Chondrocyte (in vitro differentiated cells): ENCODE measurements around the gene PAPPA2. TPM values are rescaled to one million over a fixed set of nuclear protein-coding genes. Genes with fewer than 3 reads are reported as not detected.
"Not testable (repeated sequence)": the region's sequence is repeated elsewhere in the genome, so short reads cannot be mapped to it uniquely, and the experiment has no call there.

Experiments used
- DNase-seq: peaks from one replicate; pipeline ENCODE4 v3.0.0; 2021; ENCODE audit warnings: mixed read lengths, low spot score
- H3K27ac Mint-ChIP-seq: one replicate; pipeline ENCODE4 v1.8.0; 2021; ENCODE audit warnings: mild to moderate bottlenecking, moderate library complexity, mixed read lengths; ENCODE audit not compliant: unreplicated experiment
- H3K27me3 Mint-ChIP-seq: 2 replicates; pipeline ENCODE4 v1.8.0; 2021; ENCODE audit warnings: low read depth, mixed read lengths
- H3K36me3 Mint-ChIP-seq: 2 replicates; pipeline ENCODE4 v1.8.0; 2021; ENCODE audit warnings: low read depth, mixed read lengths
- H3K4me1 Mint-ChIP-seq: 2 replicates; pipeline ENCODE4 v1.8.0; 2021; ENCODE audit warnings: low read depth, mild to moderate bottlenecking, mixed read lengths
- H3K4me3 Mint-ChIP-seq: one replicate; pipeline ENCODE4 v1.8.0; 2021; ENCODE audit warnings: mild to moderate bottlenecking, moderate library complexity, mixed read lengths; ENCODE audit not compliant: unreplicated experiment
- H3K9me3 Mint-ChIP-seq: 2 replicates; pipeline ENCODE4 v1.8.0; 2021; ENCODE audit warnings: low read depth, mixed read lengths
- total RNA-seq: library from RNA; stranded (reverse); gene quantifications from 3 replicates; pipeline ENCODE4 v1.2.1, GENCODE V29; 2021
- TF ChIP-seq, protein P1 (sequence below): fragments of 200-600 bp; sonication (generic); IDR thresholded peaks from 2 replicates; pipeline ENCODE4 v1.5.0; 2021; ENCODE audit warnings: antibody characterized with exemption, mild to moderate bottlenecking, moderate library complexity

The PAPPA2 gene
- total RNA-seq, 1 donor from 2014 or later, result 0.42 TPM

DNA sequence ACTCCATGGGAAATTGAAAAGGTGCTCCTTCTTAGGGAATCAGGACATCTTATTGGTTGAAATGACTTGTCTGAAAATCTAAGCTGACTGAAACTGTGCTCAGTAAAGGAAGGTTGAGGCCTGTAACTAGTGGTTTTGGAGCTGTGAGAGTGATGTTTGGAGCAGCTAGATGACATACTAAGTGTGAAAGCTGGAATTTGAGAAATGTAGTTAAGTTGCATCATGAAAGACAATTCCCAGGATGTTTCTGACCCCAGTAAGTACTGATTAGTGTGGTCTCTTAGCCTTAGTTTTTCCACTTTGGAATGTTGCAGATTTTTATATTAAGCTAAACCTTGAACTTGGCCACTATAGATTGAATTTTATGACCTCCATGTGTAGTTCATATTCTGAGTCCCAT, 154.9 kb downstream of the PAPPA2 start:
- TF ChIP-seq, protein P1, sequence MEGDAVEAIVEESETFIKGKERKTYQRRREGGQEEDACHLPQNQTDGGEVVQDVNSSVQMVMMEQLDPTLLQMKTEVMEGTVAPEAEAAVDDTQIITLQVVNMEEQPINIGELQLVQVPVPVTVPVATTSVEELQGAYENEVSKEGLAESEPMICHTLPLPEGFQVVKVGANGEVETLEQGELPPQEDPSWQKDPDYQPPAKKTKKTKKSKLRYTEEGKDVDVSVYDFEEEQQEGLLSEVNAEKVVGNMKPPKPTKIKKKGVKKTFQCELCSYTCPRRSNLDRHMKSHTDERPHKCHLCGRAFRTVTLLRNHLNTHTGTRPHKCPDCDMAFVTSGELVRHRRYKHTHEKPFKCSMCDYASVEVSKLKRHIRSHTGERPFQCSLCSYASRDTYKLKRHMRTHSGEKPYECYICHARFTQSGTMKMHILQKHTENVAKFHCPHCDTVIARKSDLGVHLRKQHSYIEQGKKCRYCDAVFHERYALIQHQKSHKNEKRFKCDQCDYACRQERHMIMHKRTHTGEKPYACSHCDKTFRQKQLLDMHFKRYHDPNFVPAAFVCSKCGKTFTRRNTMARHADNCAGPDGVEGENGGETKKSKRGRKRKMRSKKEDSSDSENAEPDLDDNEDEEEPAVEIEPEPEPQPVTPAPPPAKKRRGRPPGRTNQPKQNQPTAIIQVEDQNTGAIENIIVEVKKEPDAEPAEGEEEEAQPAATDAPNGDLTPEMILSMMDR, result no peak
- Mint-ChIP-seq H3K4me1 (no peaks in the 10 kb centered on the region), H3K27ac (no peak overlapping the region)

DNA sequence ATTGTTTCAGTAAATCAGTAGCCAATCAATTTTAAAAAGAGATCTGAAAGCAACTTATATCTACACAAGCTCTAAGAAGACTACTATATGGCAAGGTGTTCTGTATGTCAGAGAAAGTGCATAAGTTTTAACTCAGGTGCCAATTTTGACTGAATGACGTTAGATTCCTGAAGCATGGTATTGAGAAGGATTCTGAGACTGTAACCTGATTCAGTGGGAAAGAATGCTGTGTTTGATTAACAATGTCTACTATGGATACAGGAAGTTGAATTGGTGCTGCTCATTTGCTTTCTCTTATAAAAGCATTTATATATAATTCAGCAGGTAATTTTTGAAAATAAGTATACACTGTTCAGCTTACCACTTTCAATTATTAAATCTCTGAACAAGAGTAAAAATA, 156.3 kb downstream of the PAPPA2 start:
- TF ChIP-seq, protein P1, result no peak
- no peaks in the 10 kb centered on the region for H3K27me3 Mint-ChIP-seq
- no peaks in the 10 kb centered on the region for H3K4me1 Mint-ChIP-seq
- H3K9me3 Mint-ChIP-seq, result peaks cover 5% of the 10 kb centered on the region
- DNase-seq, result no peak
- H3K36me3 Mint-ChIP-seq, result no peaks in the 10 kb centered on the region
- no peak overlapping the region for H3K4me3 Mint-ChIP-seq
- H3K27ac Mint-ChIP-seq, result no peak overlapping the region

More for the DNA sequence above, 154.9 kb downstream of the PAPPA2 start:
- Mint-ChIP-seq H3K36me3 (no peaks in the 10 kb centered on the region), H3K9me3 (peaks cover 1% of the 10 kb centered on the region), H3K27me3 (peaks cover 4% of the 10 kb centered on the region), H3K4me3 (no peak overlapping the region)
- no peak for DNase-seq

DNA sequence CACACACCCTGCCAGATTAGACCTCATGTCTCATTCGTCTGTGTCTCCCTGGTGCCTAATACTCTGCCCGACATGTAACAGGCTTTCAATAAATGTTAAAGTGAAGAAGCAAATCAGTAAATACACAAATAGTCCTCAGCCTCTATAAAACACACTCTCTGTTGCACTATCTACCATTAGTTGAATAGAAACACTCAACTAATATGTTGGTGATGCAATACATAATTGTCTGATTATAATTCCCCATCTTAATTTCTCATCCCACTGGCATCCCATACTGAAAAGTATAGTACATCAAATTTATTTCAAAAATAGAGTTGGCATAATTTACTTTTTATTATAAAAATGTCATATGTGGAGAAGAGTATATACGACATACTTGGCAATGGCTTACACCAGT, 162.4 kb downstream of the PAPPA2 start:
- Mint-ChIP-seq H3K4me3 (no peak overlapping the region), H3K36me3 (no peaks in the 10 kb centered on the region), H3K27me3 (no peaks in the 10 kb centered on the region), H3K9me3 (peaks cover 5% of the 10 kb centered on the region), H3K27ac (no peak overlapping the region), H3K4me1 (no peaks in the 10 kb centered on the region)
- TF ChIP-seq, protein P1, result no peak
- no peak for DNase-seq

DNA sequence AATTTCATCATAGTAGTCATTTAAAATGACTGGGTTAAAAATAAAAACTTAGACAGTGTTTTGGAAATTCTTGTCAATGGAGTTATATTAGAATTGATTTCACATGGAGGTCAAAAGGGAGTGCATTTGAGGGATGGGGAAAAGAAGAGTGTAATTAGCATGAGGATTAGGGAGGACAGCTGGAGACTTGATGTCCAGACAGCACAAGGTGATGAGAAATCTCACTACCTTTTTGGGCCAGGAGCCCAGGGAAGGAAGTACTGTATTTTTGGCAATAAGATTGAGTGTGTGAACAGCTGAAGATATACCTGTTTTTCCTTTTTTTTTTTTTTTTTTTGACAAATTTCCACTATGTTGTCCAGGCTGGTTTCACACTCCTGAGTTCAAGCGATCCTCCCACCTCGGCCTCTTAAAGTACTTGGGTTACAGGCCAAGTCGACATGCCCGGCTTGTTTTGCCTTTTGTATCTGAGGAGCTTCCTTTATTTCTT, 163.6 kb downstream of the PAPPA2 start:
- no peak for DNase-seq
- Mint-ChIP-seq H3K27me3 (no peaks in the 10 kb centered on the region), H3K27ac (no peak overlapping the region), H3K4me1 (no peaks in the 10 kb centered on the region), H3K36me3 (no peaks in the 10 kb centered on the region), H3K4me3 (no peak overlapping the region), H3K9me3 (peaks cover 5% of the 10 kb centered on the region)
- TF ChIP-seq, protein P1, result no peak

DNA sequence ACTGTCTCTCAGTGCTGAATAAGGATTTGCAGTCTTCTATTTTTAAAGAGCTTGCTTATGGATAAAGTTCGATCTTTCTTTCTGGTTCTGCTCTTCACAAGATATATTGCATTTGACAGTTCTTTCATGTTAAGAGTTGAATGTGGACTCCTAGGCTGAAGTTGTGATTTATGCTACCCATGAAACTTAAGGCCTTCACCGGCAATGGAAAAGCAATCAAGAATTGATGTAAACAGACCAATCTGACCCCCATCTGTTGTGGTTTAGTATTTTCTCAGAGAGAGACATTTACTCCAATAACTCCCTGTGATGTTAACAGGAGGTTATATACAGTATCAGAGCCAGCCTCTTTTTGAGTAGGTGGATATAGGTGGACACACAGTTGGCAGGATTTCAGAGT, 165.8 kb downstream of the PAPPA2 start:
- H3K4me1 Mint-ChIP-seq, result no peaks in the 10 kb centered on the region

DNA sequence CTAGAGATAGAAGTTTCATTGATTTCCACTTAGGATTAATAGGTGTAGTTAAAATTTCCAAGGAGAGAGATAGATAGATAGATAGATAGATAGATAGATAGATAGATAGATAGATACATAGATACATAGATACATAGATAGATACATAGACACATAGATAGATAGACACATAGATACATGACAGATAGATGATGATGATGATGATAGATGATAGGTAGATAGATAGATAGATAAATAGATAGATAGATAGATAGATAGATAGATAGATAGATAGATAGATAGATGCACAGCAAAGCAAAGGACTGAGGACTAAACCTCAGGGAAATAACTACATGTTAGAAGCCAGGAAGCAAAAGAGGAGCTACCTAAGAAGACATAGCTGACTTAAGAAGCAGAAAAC, 171.8 kb downstream of the PAPPA2 start:
- H3K4me3 Mint-ChIP-seq, H3K9me3 Mint-ChIP-seq, H3K4me1 Mint-ChIP-seq, H3K27me3 Mint-ChIP-seq, H3K27ac Mint-ChIP-seq, H3K36me3 Mint-ChIP-seq, DNase-seq: not testable (repeated sequence)

More for the DNA sequence above, 165.8 kb downstream of the PAPPA2 start:
- Mint-ChIP-seq H3K9me3 (no peaks in the 10 kb centered on the region), H3K27me3 (no peaks in the 10 kb centered on the region), H3K27ac (no peak overlapping the region), H3K4me3 (no peak overlapping the region), H3K36me3 (no peaks in the 10 kb centered on the region)
- TF ChIP-seq, protein P1, result no peak
- no peak for DNase-seq
